Mesangial cell (primary cell): ENCODE measurements around the gene IRX2. TPM values are rescaled to one million over a fixed set of nuclear protein-coding genes. Genes with fewer than 3 reads are reported as not detected.

ENCODE experiments used
- total RNA-seq: library from RNA; depleted of rRNA; stranded (reverse); fragments of >200 nt; gene quantifications from 2 replicates; pipeline ENCODE4 v1.2.3, GENCODE V29; 2015

The IRX2 gene
- total RNA-seq = 0.33 and 4.6 TPM in 2 replicates

GRCh38 chr5:2751592-2752021, at the start of gene IRX2:
IRX2 (minus strand) TSS chr5:2751677; CDS start chr5:2751413, 264 bp downstream.

